OCI-LY7 (cell line): ENCODE data around the gene RINL. TPM values are rescaled to one million over a fixed set of nuclear protein-coding genes. Genes with fewer than 3 reads are reported as not detected.

Experiments
- BruUV-seq: library from RNA; stranded (reverse); fragments of 400-500 nt; replicated peaks from 2 replicates; lab custom pipeline; 2021; lab: Mats Ljungman, UMichigan
- CTCF ChIA-PET: fragments of 300-600 bp; sonication (Branson Sonifier 250); formaldehyde crosslinking; loops from one replicate; lab custom pipeline; 2022; ENCODE audit warnings: antibody characterized with exemption; ENCODE audit not compliant: unreplicated experiment; lab: Charles Lee
- POLR2A ChIA-PET: fragments of 300-600 bp; sonication (Branson Sonifier 250); formaldehyde crosslinking; loops from one replicate; lab custom pipeline; 2022; ENCODE audit warnings: antibody characterized with exemption; lab: Charles Lee
- DNase-seq: peaks from one replicate; pipeline ENCODE4 v3.0.0-alpha.2; 2015; ENCODE audit warnings: low spot score
- H2AFZ ChIP-seq: fragments of 200-600 bp; sonication (generic), shearing (Covaris generic); 2 replicates; pipeline ENCODE4 v1.6.1; 2014; ENCODE audit warnings: mild to moderate bottlenecking, antibody characterized with exemption, low read length, moderate library complexity
- H3K27ac ChIP-seq: fragments of 200-600 bp; sonication (generic); 2 replicates; pipeline ENCODE4 v1.5.1; 2014; ENCODE audit warnings: mixed run types, low read depth, mild to moderate bottlenecking, moderate library complexity, low read length, inconsistent platforms; ENCODE audit not compliant: poor library complexity, severe bottlenecking
- H3K36me3 ChIP-seq: fragments of 200-600 bp; sonication (generic); 2 replicates; pipeline ENCODE4 v1.6.1; 2014; ENCODE audit warnings: mild to moderate bottlenecking, antibody characterized with exemption, low read length, moderate library complexity, mixed read lengths; ENCODE audit not compliant: insufficient read depth
- H3K4me1 ChIP-seq: fragments of 200-600 bp; sonication (generic); 2 replicates; pipeline ENCODE4 v1.5.1; 2014; ENCODE audit warnings: mild to moderate bottlenecking, low read length; ENCODE audit not compliant: insufficient read depth, poor library complexity, severe bottlenecking
- H3K4me2 ChIP-seq: fragments of 200-600 bp; sonication (generic); 2 replicates; pipeline ENCODE4 v1.6.1; 2014; ENCODE audit warnings: mild to moderate bottlenecking, low read length
- H3K4me3 ChIP-seq: fragments of 200-600 bp; sonication (generic); 2 replicates; pipeline ENCODE4 v1.5.1; 2014; ENCODE audit warnings: mild to moderate bottlenecking, low read depth, low read length; ENCODE audit not compliant: poor library complexity, severe bottlenecking
- H3K79me2 ChIP-seq: fragments of 200-600 bp; sonication (generic); 2 replicates; pipeline ENCODE4 v1.6.1; 2016; ENCODE audit warnings: low read depth, mild to moderate bottlenecking, low read length, moderate library complexity, mixed read lengths; ENCODE audit not compliant: insufficient read depth
- H3K9me2 ChIP-seq: fragments of 200-600 bp; sonication (generic); 2 replicates; pipeline ENCODE4 v1.6.1; 2016; ENCODE audit warnings: mild to moderate bottlenecking, low read length, mixed read lengths; ENCODE audit not compliant: insufficient read depth
- H3K9me3 ChIP-seq: fragments of 200-600 bp; sonication (generic); 2 replicates; pipeline ENCODE4 v1.6.1; 2014; ENCODE audit warnings: mild to moderate bottlenecking, mixed run types, low read length, mixed read lengths
- H4K20me1 ChIP-seq: fragments of 200-600 bp; sonication (generic); 2 replicates; pipeline ENCODE4 v1.6.1; 2014; ENCODE audit warnings: mild to moderate bottlenecking, antibody characterized with exemption, low read length, moderate library complexity, mixed read lengths; ENCODE audit not compliant: insufficient read depth
- CTCF ChIP-seq: fragments of 200-600 bp; sonication (generic); conservative IDR thresholded peaks from 2 replicates; pipeline ENCODE4 v1.5.1; 2014; ENCODE audit warnings: mild to moderate bottlenecking, antibody characterized with exemption, low read length, moderate library complexity, mixed read lengths
- EZH2phosphoT487 ChIP-seq: fragments of 200-600 bp; sonication (generic); IDR thresholded peaks from 2 replicates; pipeline ENCODE4 v1.6.1; 2018; ENCODE audit warnings: low read depth, borderline replicate concordance, mild to moderate bottlenecking, mixed run types, antibody characterized with exemption, low read length, moderate library complexity, mixed read lengths
- intact Hi-C: fragments of 100-400 bp; cut with micrococcal nuclease; formaldehyde crosslinking; loops from one replicate; pipeline ENCODE4 v1.10.0; 2022; ENCODE audit not compliant: unreplicated experiment
- total RNA-seq, 2 experiments: library from RNA; depleted of rRNA in 1 of 2; stranded (reverse); fragments of >200 nt in 1 of 2; shearing (Covaris generic) in 1 of 2; gene quantifications; 2 replicates each; pipeline ENCODE4 v1.2.3, GENCODE V29; 2014 to 2022

The RINL gene
- total RNA-seq, 2 experiments from 2014 or later: 26.3 to 42.1 TPM

- Histone ChIP-seq H3K79me2 (no peaks in the 10 kb centered on the region), H3K4me3 (no peak overlapping the region), H3K9me3 (no peaks in the 10 kb centered on the region), H2AFZ (no peak overlapping the region), H3K4me1 (no peaks in the 10 kb centered on the region), H3K27ac (no peak overlapping the region), H3K9me2 (no peaks in the 10 kb centered on the region), H3K36me3 (peaks cover 5% of the 10 kb centered on the region; the same call in 1 of the 2 replicates), H3K4me2 (no peak overlapping the region), H4K20me1 (no peaks in the 10 kb centered on the region)
- CTCF ChIA-PET: no interaction called here
- intact Hi-C loops: no loop called here
- POLR2A ChIA-PET: interaction anchor here (0.6 kb wide), 1 partner anchor 110 kb away, joined by 4 read pairs; no protein-coding TSS in a partner anchor
- BruUV-seq: no TSS peak
- DNase-seq: no peak
- TF ChIP-seq CTCF (no peak), EZH2phosphoT487 (no peak)
Measured at GRCh38 chr19:38912600-38913514, 34.8 kb upstream of the RINL start.

GRCh38 chr19:38911388-38912001, 33.4 kb upstream of the RINL start:
- Histone ChIP-seq H3K4me2 (no peak overlapping the region), H2AFZ (no peak overlapping the region), H3K9me3 (no peaks in the 10 kb centered on the region), H3K27ac (no peak overlapping the region), H3K79me2 (no peaks in the 10 kb centered on the region), H3K36me3 (peaks cover 18% of the 10 kb centered on the region), H3K4me1 (no peaks in the 10 kb centered on the region), H4K20me1 (no peaks in the 10 kb centered on the region), H3K4me3 (no peak overlapping the region), H3K9me2 (no peaks in the 10 kb centered on the region)
- ChIA-PET CTCF (no interaction called here), POLR2A (interaction anchor here (0.6 kb wide), 1 partner anchor 105 kb away, joined by 5 read pairs; no protein-coding TSS in a partner anchor)
- no peak for TF ChIP-seq CTCF
- TF ChIP-seq EZH2phosphoT487: no peak
- no peak for DNase-seq
- no TSS peak for BruUV-seq
- intact Hi-C loops: no loop called here
